LNCAP (cell line): ENCODE results near the gene NKAIN4.

Experiments used
- TF ChIP-seq, protein P1 (sequence below): fragments of 450-650 bp; IDR thresholded peaks from 2 replicates; pipeline ENCODE4 v1.5.1; 2017; ENCODE audit warnings: mild to moderate bottlenecking

NKAIN4 gene

GRCh38 chr20:63254232-63254605 lies at the start of gene NKAIN4:
Gene NKAIN4, minus strand, starts transcription at chr20:63254463. Its CDS starts 13 bp downstream, at chr20:63254450.
- TF ChIP-seq, protein P1, sequence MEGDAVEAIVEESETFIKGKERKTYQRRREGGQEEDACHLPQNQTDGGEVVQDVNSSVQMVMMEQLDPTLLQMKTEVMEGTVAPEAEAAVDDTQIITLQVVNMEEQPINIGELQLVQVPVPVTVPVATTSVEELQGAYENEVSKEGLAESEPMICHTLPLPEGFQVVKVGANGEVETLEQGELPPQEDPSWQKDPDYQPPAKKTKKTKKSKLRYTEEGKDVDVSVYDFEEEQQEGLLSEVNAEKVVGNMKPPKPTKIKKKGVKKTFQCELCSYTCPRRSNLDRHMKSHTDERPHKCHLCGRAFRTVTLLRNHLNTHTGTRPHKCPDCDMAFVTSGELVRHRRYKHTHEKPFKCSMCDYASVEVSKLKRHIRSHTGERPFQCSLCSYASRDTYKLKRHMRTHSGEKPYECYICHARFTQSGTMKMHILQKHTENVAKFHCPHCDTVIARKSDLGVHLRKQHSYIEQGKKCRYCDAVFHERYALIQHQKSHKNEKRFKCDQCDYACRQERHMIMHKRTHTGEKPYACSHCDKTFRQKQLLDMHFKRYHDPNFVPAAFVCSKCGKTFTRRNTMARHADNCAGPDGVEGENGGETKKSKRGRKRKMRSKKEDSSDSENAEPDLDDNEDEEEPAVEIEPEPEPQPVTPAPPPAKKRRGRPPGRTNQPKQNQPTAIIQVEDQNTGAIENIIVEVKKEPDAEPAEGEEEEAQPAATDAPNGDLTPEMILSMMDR: no peak

GRCh38 chr20:63303095-63303666 lies 48.9 kb upstream of the NKAIN4 start:
- TF ChIP-seq, protein P1: no peak

- TF ChIP-seq, protein P1: no peak
These were observed 47.4 kb upstream of the NKAIN4 start for GRCh38 chr20:63301671-63302070.

- TF ChIP-seq, protein P1: no peak
These were observed 44.6 kb upstream of the NKAIN4 start for GRCh38 chr20:63298731-63299312.

DNA sequence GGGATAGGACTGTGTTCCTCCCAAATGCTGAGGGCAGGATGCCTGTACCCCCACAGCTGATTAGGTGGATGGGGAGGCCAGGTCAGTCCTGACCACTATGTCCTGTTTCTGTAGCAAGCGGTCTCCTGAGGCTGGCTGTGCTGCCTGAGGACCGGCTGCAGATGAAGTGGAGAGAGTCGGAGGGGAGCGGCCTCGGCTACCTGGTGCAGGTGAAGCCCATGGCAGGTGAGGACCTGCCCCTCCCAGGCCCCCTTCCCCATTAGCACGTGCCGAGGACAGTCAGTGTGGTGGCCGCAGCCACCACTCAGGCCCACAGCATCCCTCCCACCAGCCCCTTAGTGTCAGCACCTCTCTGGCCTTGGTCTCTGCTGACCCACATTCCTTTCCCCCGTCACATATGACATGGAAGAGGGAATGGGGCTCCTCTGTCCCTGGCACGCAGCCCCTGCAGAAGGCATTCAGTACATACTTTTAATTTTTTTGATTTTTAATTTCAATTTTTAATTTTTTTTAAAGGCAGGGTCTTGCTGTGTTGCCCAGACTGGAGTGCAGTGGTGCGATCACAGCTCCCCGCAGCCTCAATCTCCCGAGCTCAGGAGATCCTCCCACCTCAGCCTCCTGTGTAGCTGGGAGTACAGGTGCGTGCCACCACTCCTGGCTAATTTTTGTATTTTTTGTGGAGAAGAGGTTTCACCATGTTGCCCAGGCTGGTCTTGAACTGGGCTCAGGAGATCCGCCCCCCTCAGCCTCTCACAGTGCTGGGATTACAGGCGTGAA lies 43.7 kb upstream of the NKAIN4 start:
- TF ChIP-seq, protein P1: no peak

- TF ChIP-seq, protein P1: no peak
These were observed 43.1 kb upstream of the NKAIN4 start for GRCh38 chr20:63297371-63297781.

DNA sequence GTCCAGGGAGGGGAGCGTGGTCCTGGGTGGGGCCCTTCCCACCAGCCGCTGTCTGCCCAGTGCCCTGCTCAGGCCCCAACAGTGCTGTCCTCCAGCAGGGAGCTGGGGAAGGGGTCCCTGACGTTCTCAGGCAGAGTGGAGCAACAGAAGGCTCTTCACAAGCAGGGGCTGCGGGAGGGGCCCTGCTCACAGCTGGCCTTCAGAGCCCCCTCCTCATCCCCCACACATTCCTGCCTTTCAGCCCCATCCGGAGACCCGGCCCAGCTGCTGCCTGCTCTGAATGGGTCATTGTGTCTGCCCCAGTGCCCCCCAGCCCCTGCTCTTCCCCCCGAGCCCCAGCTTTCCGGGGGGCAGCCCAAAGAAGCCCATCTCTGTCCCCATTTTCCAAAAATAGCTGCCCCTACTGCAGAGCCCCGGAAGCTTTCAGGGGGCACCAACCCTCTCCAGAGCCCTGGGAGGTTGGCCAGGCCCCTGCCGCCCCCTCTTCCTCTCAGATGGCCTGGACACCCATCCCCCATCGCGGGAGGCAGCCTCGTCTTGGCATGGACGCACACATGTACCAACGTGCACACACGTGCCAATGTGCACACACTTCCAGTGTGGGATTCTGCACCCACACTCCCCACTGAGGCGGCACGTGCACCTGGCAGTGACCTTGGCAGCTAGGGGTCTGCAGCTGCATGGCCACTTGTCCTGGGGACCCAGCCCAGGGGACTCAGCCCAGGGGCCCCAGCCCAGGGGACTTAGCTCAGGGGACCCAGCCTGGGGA lies 42.5 kb upstream of the NKAIN4 start:
- TF ChIP-seq, protein P1: no peak
